Left lung (tissue), 10 donors: ENCODE measurements around the gene SORL1. TPM values are rescaled to one million over a fixed set of nuclear protein-coding genes. Genes with fewer than 3 reads are reported as not detected.

Experiments
- ATAC-seq: fragments of 200-7000 bp; cut with Tn5 transposase; one replicate; pipeline ENCODE4 v1.9.1; 2020; ENCODE audit warnings: moderate library complexity
- DNase-seq, 4 donors: peaks; one replicate each; pipeline ENCODE4 v3.0.0-alpha.2; 2013 to 2020
- H3K27ac ChIP-seq, 2 donors: fragments of 200-600 bp; sonication (generic) in 1 of 2; one replicate each; pipeline versions ENCODE4 v1.5.0 to v1.8.0; 2020 to 2021
- H3K27me3 ChIP-seq, 2 donors: fragments of 200-600 bp; sonication (generic) in 1 of 2; one replicate each; pipeline versions ENCODE4 v1.5.0 to v1.8.0; 2020 to 2021
- H3K36me3 ChIP-seq, 2 donors: fragments of 200-600 bp; sonication (generic) in 1 of 2; one replicate each; pipeline versions ENCODE4 v1.5.0 to v1.8.0; 2020 to 2021
- H3K4me1 ChIP-seq, 2 donors: fragments of 200-600 bp; one replicate each; pipeline ENCODE4 v1.8.0; 2021
- H3K4me3 ChIP-seq, 2 donors: fragments of 200-600 bp; sonication (generic) in 1 of 2; one replicate each; pipeline versions ENCODE4 v1.5.0 to v1.8.0; 2020 to 2021; ENCODE audit warnings: mild to moderate bottlenecking in 1 of 2
- H3K9me3 ChIP-seq, 2 donors: fragments of 200-600 bp; sonication (generic) in 1 of 2; one replicate each; pipeline versions ENCODE4 v1.5.0 to v1.8.0; 2020 to 2021
- intact Hi-C, 2 donors: fragments of 100-400 bp; cut with DNase I; formaldehyde crosslinking; loops; one replicate each; pipeline versions ENCODE4 v1.11.2 to v1.14.2; 2022
- polyA plus RNA-seq, 6 donors: library from polyadenylated mRNA; unstranded; fragments of 120-200 nt; gene quantifications; one replicate each; pipeline ENCODE4 v1.2.1, GENCODE V29; 2013; ENCODE audit not compliant: insufficient read length in 6 of 6
- total RNA-seq, 2 donors: library from RNA; stranded (reverse); fragmentation: NEBNext Ultra II Directional; extraction: Animal tissue kit (Norgen Biotek cat#: 25700); gene quantifications; one replicate each; pipeline ENCODE4 v1.2.1, GENCODE V29; 2021
- TF ChIP-seq, protein P1 (sequence below), 2 donors: fragments of 200-600 bp; sonication (generic) in 1 of 2; IDR thresholded peaks; one replicate each; pipeline versions ENCODE4 v1.5.0 to v1.8.0; 2021; ENCODE audit warnings: antibody characterized with exemption in 2 of 2
- donor health status: DM: no; HTN: yes; CAD: no.
- donor health status: DM: no; HTN: no; CAD: no.

SORL1 gene
- total and polyA plus RNA-seq, 8 donors = 29.8 to 114 (median 33.4) TPM

DNA sequence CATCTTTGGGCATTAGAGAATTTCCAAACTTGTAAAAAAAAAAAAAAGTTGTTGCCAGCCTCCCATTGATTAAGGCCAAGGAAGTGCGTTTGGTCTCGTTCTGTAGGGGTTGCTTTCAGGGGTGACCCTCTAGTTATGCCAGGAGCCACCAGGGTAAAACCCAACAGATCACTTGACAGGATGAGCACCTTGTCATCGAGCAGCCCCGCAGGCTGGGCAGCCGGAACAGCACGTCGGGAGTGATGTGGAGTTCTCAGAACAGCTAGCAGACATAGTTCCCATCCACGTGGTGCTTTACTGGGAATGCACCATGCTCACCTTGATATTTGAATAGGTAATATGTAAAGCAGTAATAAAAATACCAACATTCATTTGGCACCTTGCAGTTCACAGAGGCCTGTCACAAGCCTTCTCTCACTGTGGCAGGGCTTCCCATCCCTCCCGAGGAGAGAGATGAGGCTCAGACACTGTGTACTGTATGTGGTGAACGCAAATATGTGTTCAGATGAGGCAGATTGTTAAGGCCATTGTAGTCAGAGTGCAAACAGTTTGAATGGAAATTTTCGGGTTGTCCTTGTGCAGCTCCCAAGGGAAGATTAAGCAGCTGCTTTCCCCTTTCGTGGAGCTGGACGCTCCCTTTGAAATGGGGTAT, 71.6 kb downstream of the SORL1 start:
- DNase-seq = no peak
- ATAC-seq = no peak
- H3K27ac ChIP-seq = no peak overlapping the region
- TF ChIP-seq, protein P1, sequence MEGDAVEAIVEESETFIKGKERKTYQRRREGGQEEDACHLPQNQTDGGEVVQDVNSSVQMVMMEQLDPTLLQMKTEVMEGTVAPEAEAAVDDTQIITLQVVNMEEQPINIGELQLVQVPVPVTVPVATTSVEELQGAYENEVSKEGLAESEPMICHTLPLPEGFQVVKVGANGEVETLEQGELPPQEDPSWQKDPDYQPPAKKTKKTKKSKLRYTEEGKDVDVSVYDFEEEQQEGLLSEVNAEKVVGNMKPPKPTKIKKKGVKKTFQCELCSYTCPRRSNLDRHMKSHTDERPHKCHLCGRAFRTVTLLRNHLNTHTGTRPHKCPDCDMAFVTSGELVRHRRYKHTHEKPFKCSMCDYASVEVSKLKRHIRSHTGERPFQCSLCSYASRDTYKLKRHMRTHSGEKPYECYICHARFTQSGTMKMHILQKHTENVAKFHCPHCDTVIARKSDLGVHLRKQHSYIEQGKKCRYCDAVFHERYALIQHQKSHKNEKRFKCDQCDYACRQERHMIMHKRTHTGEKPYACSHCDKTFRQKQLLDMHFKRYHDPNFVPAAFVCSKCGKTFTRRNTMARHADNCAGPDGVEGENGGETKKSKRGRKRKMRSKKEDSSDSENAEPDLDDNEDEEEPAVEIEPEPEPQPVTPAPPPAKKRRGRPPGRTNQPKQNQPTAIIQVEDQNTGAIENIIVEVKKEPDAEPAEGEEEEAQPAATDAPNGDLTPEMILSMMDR (IDR thresholded peaks at IDR 0.05) = no peak
- H3K36me3 ChIP-seq = peaks cover 0 to 38% of the 10 kb centered on the region in 2 donors
- intact Hi-C loops = no loop called here
- H3K4me3 ChIP-seq = no peak overlapping the region
- H3K9me3 ChIP-seq = peaks cover 0 to 19% of the 10 kb centered on the region in 2 donors
- peaks cover 4 to 27% of the 10 kb centered on the region in 2 donors for H3K4me1 ChIP-seq
- no peaks in the 10 kb centered on the region for H3K27me3 ChIP-seq

DNA sequence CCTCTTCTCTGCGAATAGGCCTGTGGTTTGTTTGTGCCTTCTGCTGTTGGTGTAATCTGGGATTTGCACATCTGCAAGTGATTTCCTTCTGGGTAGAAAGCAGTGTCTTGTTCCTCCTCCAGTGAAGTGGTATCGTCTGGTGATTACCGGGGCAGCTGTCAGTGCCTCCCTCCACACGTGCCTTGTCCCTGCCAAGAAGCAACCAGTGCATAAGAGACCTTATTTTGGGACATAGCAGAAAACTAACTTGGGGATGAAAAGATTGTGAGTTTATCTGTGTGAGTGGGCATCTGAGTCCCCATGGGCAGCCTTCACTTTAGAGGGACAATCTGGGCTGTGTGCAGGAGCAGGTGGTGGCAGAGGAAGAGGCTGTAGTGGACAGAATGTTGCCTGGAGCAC, 72.1 kb downstream of the SORL1 start:
- no peak overlapping the region for H3K4me3 ChIP-seq
- intact Hi-C loops = no loop called here
- no peaks in the 10 kb centered on the region for H3K27me3 ChIP-seq
- no peak for DNase-seq
- H3K9me3 ChIP-seq = peaks cover 0 to 19% of the 10 kb centered on the region in 2 donors
- TF ChIP-seq, protein P1 (IDR thresholded peaks at IDR 0.05) = no peak
- no peak overlapping the region for H3K27ac ChIP-seq
- H3K4me1 ChIP-seq = peaks cover 4 to 27% of the 10 kb centered on the region in 2 donors
- H3K36me3 ChIP-seq = peaks cover 0 to 38% of the 10 kb centered on the region in 2 donors
- no peak for ATAC-seq

DNA sequence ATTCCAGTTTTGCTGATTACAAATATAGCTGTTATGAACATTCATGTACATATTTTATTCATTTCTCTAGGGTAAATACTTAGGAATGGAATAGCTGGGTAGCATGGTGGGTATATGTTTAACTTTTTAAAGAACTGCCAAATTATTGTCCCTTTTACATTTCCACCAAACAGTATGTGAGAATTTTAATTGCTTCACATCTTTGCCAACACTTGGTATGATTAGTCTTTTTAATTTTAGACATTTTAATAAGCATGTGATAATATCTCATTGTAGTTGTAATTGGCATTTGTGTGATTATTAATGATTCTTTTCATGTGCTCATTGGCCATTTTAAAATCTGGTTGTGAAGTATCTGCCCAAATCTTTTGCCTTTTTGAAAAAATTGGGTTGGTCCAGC, 73.3 kb downstream of the SORL1 start:
- no peak overlapping the region for H3K27ac ChIP-seq
- peaks cover 3 to 22% of the 10 kb centered on the region in 2 donors for H3K4me1 ChIP-seq
- H3K27me3 ChIP-seq = no peaks in the 10 kb centered on the region
- DNase-seq (no peak), ATAC-seq (no peak)
- no peak overlapping the region for H3K4me3 ChIP-seq
- intact Hi-C loops = no loop called here
- peaks cover 0 to 26% of the 10 kb centered on the region in 2 donors for H3K9me3 ChIP-seq
- TF ChIP-seq, protein P1 (IDR thresholded peaks at IDR 0.05) = no peak
- H3K36me3 ChIP-seq = peaks cover 0 to 38% of the 10 kb centered on the region in 2 donors

DNA sequence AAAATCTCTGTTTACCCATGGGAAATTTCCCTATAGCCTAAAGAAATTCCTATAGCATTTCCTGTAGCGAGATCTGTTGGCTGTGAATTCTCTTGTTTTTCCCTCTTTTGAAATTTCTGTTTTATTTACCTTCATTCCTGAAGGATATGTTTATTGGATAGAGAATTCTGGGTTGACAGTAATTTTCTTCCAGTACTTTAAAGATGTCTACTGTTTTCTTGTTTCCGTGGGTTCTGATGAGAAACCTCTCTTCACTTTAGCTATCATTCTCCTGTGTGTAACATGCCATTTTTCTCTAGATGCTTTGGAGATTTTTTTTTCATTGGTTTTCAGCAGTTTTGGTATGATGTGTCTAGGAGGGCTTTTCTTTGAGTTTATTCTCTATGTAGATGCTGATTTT, 78.1 kb downstream of the SORL1 start:
- DNase-seq (no peak), ATAC-seq (no peak)
- no peak overlapping the region for H3K27ac ChIP-seq
- intact Hi-C loops = no loop called here
- H3K27me3 ChIP-seq = no peaks in the 10 kb centered on the region
- TF ChIP-seq, protein P1 (IDR thresholded peaks at IDR 0.05) = no peak
- H3K4me1 ChIP-seq = no peaks in the 10 kb centered on the region
- no peak overlapping the region for H3K4me3 ChIP-seq
- H3K36me3 ChIP-seq = peaks cover 0 to 37% of the 10 kb centered on the region in 2 donors
- peaks cover 0 to 21% of the 10 kb centered on the region in 2 donors for H3K9me3 ChIP-seq

DNA sequence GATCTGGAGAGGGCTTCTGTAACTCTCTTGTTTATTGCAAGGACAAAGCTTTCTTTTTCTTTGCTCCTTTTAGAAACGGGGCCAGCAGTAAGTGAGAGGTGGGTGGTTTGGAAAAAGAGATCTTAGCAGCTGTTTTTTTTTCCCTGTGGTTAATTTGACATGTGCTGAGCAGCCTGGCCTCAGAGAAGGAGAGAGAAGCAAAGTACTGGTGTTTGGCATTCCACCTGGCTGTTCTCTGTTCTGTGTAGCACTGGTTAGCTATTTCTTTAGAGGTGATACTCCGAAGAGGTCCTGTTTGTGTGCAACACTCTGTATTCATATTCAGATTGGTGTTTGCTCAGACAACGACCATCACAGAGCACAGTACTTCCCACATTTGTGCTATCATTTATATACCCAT, 81.5 kb downstream of the SORL1 start:
- intact Hi-C loops = no loop called here
- TF ChIP-seq, protein P1 (IDR thresholded peaks at IDR 0.05) = no peak
- DNase-seq = no peak

More for the DNA sequence above, 81.5 kb downstream of the SORL1 start:
- H3K27me3 ChIP-seq = no peaks in the 10 kb centered on the region
- H3K9me3 ChIP-seq = peaks cover 0 to 9% of the 10 kb centered on the region in 2 donors
- H3K27ac ChIP-seq = no peak overlapping the region
- no peak overlapping the region for H3K4me3 ChIP-seq
- H3K4me1 ChIP-seq = no peaks in the 10 kb centered on the region
- peaks cover 0 to 51% of the 10 kb centered on the region in 2 donors for H3K36me3 ChIP-seq
- no peak for ATAC-seq
